AG04450 (cell line): ENCODE data around the gene IL12RB2. TPM values are rescaled to one million over a fixed set of nuclear protein-coding genes. Genes with fewer than 3 reads are reported as not detected.

ENCODE experiments used
- CTCF ChIA-PET: fragments of 300-600, 350-600 bp; formaldehyde crosslinking; extraction: SDS; loops from one replicate; lab custom pipeline; 2022; ENCODE audit warnings: antibody characterized with exemption, inconsistent platforms; lab: Charles Lee
- POLR2A ChIA-PET: fragments of 350-600 bp; formaldehyde crosslinking; extraction: SDS; loops from one replicate; lab custom pipeline; 2021; ENCODE audit warnings: antibody characterized with exemption, inconsistent platforms; lab: Yijun Ruan, JAX
- DNase-seq: peaks from one replicate; pipeline ENCODE4 v3.0.0-alpha.2; 2011; ENCODE audit warnings: low read depth, low spot score
- H3K27ac ChIP-seq: one replicate; pipeline ENCODE4 v1.5.1; 2012; ENCODE audit warnings: low read depth, low read length, control low read depth
- H3K27me3 ChIP-seq: one replicate; pipeline ENCODE4 v1.6.0; 2012; ENCODE audit warnings: low read length; ENCODE audit not compliant: control insufficient read depth, insufficient read depth
- H3K4me3 ChIP-seq: 2 replicates; pipeline ENCODE4 v1.5.1; 2011; ENCODE audit warnings: mild to moderate bottlenecking, low read depth, low read length, control low read depth
- H3K9me3 ChIP-seq: 2 replicates; pipeline ENCODE4 v1.5.1; 2012; ENCODE audit warnings: low read length; ENCODE audit not compliant: control insufficient read depth, insufficient read depth
- CTCF ChIP-seq: IDR thresholded peaks from 2 replicates; pipeline ENCODE4 v1.5.1; 2011; ENCODE audit warnings: low read depth, low read length, control low read depth, inconsistent platforms
- polyA plus RNA-seq: library from polyadenylated mRNA; depleted of rRNA; stranded (reverse); fragments of >200 nt; gene quantifications from 2 replicates; pipeline ENCODE4 v1.2.3, GENCODE V29; 2011

IL12RB2 gene
- polyA plus RNA-seq, 1 experiment, result not detected

- POLR2A ChIA-PET, result no interaction called here
- Histone ChIP-seq H3K9me3 (no peaks in the 10 kb centered on the region; the same call in 1 of the 2 replicates), H3K27me3 (no peaks in the 10 kb centered on the region), H3K27ac (no peak overlapping the region), H3K4me3 (no peak overlapping the region)
- CTCF ChIA-PET, result interaction anchor here (0.7 kb wide), 1 partner anchor 66 kb away, joined by 3 read pairs; no protein-coding TSS in a partner anchor
- no peak for DNase-seq
- no peak for TF ChIP-seq CTCF
Measured at GRCh38 chr1:67433837-67434236, 126.2 kb downstream of the IL12RB2 start.

- H3K4me3 ChIP-seq, result no peak overlapping the region
- no peak overlapping the region for H3K27ac ChIP-seq
- DNase-seq, result no peak
- TF ChIP-seq CTCF, result no peak
- CTCF ChIA-PET, result interaction anchor here (0.7 kb wide), 1 partner anchor 66 kb away, joined by 3 read pairs; no protein-coding TSS in a partner anchor
- no peaks in the 10 kb centered on the region; the same call in 1 of the 2 replicates for H3K9me3 ChIP-seq
- H3K27me3 ChIP-seq, result no peaks in the 10 kb centered on the region
- POLR2A ChIA-PET, result no interaction called here
Measured at GRCh38 chr1:67434491-67434890, 126.8 kb downstream of the IL12RB2 start.

- CTCF ChIA-PET, result interaction anchor here (1.0 to 1.5 kb wide), 3 partner anchors 64 to 223 kb away, joined by 3 to 4 read pairs (median 3); no protein-coding TSS in a partner anchor
Measured at GRCh38 chr1:67436511-67437055, 128.9 kb downstream of the IL12RB2 start.

GRCh38 chr1:67437961-67438360, 130.3 kb downstream of the IL12RB2 start:
- H3K27ac ChIP-seq, result no peak overlapping the region
- no peak for DNase-seq
- CTCF ChIA-PET, result interaction anchor here (1.0 kb wide), 1 partner anchor 62 kb away, joined by 4 read pairs; no protein-coding TSS in a partner anchor
- no peak for TF ChIP-seq CTCF
- H3K4me3 ChIP-seq, result no peak overlapping the region
- no peaks in the 10 kb centered on the region for H3K27me3 ChIP-seq
- H3K9me3 ChIP-seq, result no peaks in the 10 kb centered on the region
- POLR2A ChIA-PET, result no interaction called here

More at GRCh38 chr1:67436511-67437055, 128.9 kb downstream of the IL12RB2 start:
- no peaks in the 10 kb centered on the region for H3K9me3 ChIP-seq
- H3K27ac ChIP-seq, result no peak overlapping the region
- POLR2A ChIA-PET, result interaction anchor here (0.6 kb wide), 1 partner anchor 27 kb away, joined by 5 read pairs; no protein-coding TSS in a partner anchor
- no peak for TF ChIP-seq CTCF
- no peak for DNase-seq
- no peak overlapping the region for H3K4me3 ChIP-seq
- H3K27me3 ChIP-seq, result no peaks in the 10 kb centered on the region
